Right lobe of liver (tissue), 4 donors: ENCODE data around the gene CACNA2D4.

Source experiments
- CTCF ChIP-seq, 4 donors: fragments of 200-600 bp in 3 of 4; fragments of 450-650 bp in 1 of 4; IDR thresholded peaks; one replicate each; pipeline versions ENCODE4 v1.5.1 to v1.8.0; 2016 to 2022; ENCODE audit warnings: antibody characterized with exemption in 4 of 4, mild to moderate bottlenecking in 2 of 4
- POLR2A ChIP-seq: fragments of 450-650 bp; IDR thresholded peaks from one replicate; pipeline ENCODE4 v1.6.1; 2017; ENCODE audit warnings: antibody characterized with exemption, mild to moderate bottlenecking
- donor health status: DM: no; HTN: no; CAD: no.
- donor health status: DM: no; HTN: no; CAD: no.
- donor health status: DM: no; HTN: yes; CAD: no.

- TF ChIP-seq POLR2A: no peak
- no peak for TF ChIP-seq CTCF (IDR thresholded peaks at IDR 0.05)
Measured at GRCh38 chr12:1928439-1929121, 10.1 kb upstream of the CACNA2D4 start.
